Upper lobe of right lung (tissue), 1 donor: ENCODE results near the gene CSMD2. TPM values are rescaled to one million over a fixed set of nuclear protein-coding genes. Genes with fewer than 3 reads are reported as not detected.

Experiments used
- ATAC-seq: fragments of 200-7000 bp; cut with Tn5 transposase; one replicate; pipeline ENCODE4 v1.9.1; 2020; ENCODE audit warnings: mild to moderate bottlenecking, moderate library complexity
- DNase-seq: peaks from one replicate; pipeline ENCODE4 v3.0.0-alpha.2; 2020
- H3K27ac ChIP-seq: fragments of 200-600 bp; one replicate; pipeline ENCODE4 v1.8.0; 2022
- H3K27me3 ChIP-seq: fragments of 200-600 bp; one replicate; pipeline ENCODE4 v1.8.0; 2022; ENCODE audit warnings: mild to moderate bottlenecking
- H3K36me3 ChIP-seq: fragments of 200-600 bp; one replicate; pipeline ENCODE4 v1.8.0; 2022
- H3K4me1 ChIP-seq: fragments of 200-600 bp; one replicate; pipeline ENCODE4 v1.8.0; 2022
- H3K4me3 ChIP-seq: fragments of 200-600 bp; one replicate; pipeline ENCODE4 v1.8.0; 2022; ENCODE audit warnings: mild to moderate bottlenecking
- H3K9me3 ChIP-seq: fragments of 200-600 bp; one replicate; pipeline ENCODE4 v1.8.0; 2022
- intact Hi-C: fragments of 100-400 bp; cut with DNase I; formaldehyde crosslinking; loops from one replicate; pipeline ENCODE4 v1.11.0; 2022
- total RNA-seq: library from RNA; stranded (reverse); fragmentation: NEBNext Ultra II Directional; extraction: Animal tissue kit (Norgen Biotek cat#: 25700); gene quantifications from one replicate; pipeline ENCODE4 v1.2.1, GENCODE V29; 2021
- TF ChIP-seq, protein P1 (sequence below): fragments of 200-600 bp; IDR thresholded peaks from one replicate; pipeline ENCODE4 v1.8.0; 2022; ENCODE audit warnings: antibody characterized with exemption
- donor health status: DM: no; HTN: yes; CAD: no; lungs with severe emphysema.

Gene CSMD2
- total RNA-seq, 1 donor from 2014 or later, result 0.67 TPM

DNA sequence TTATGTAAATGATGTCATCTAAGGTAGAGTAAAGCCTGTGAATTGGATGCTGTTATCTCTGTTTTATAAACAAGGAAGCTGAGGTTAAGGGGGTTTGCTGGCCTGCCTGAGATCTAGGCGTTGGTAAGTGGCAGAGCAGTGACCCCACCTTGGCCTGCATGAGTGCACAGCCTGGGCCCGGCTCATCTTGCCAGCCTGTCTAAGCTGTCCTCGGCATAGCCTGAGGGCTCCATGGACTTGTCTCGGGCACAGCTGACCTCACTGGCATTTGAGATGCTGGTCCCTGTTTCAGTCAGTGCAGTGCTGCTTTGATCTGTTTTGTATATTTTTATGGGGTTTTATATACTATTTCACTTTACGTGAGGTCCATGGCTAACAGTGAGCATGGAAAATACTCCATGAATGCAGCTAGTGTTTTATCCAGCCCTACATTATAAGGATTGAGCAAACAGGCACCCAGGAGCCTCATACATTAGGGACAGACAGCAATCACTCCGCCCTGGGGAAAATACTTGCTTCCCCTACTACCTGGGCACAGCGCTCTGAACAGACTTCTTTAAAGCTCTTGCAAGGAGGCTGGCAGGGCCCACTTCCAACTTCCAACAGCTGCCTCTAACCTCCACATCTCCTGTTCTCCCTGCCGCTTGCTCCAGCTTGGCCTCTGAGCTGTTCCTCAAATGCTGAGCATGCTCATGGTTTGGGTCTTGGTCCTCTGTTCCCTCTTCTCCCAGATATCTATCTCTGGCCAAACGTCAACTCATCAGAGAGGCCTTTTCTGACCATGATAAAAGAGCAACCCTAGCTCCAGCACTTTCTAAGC lies 451.8 kb downstream of the CSMD2 start:
- ATAC-seq (no peak), DNase-seq (no peak)
- no peaks in the 10 kb centered on the region for H3K36me3 ChIP-seq
- no peak overlapping the region for H3K27ac ChIP-seq
- H3K27me3 ChIP-seq, result no peaks in the 10 kb centered on the region
- intact Hi-C loops, result no loop called here
- no peak overlapping the region for H3K4me3 ChIP-seq
- no peaks in the 10 kb centered on the region for H3K4me1 ChIP-seq
- TF ChIP-seq, protein P1, sequence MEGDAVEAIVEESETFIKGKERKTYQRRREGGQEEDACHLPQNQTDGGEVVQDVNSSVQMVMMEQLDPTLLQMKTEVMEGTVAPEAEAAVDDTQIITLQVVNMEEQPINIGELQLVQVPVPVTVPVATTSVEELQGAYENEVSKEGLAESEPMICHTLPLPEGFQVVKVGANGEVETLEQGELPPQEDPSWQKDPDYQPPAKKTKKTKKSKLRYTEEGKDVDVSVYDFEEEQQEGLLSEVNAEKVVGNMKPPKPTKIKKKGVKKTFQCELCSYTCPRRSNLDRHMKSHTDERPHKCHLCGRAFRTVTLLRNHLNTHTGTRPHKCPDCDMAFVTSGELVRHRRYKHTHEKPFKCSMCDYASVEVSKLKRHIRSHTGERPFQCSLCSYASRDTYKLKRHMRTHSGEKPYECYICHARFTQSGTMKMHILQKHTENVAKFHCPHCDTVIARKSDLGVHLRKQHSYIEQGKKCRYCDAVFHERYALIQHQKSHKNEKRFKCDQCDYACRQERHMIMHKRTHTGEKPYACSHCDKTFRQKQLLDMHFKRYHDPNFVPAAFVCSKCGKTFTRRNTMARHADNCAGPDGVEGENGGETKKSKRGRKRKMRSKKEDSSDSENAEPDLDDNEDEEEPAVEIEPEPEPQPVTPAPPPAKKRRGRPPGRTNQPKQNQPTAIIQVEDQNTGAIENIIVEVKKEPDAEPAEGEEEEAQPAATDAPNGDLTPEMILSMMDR, result no peak
- H3K9me3 ChIP-seq, result no peaks in the 10 kb centered on the region

DNA sequence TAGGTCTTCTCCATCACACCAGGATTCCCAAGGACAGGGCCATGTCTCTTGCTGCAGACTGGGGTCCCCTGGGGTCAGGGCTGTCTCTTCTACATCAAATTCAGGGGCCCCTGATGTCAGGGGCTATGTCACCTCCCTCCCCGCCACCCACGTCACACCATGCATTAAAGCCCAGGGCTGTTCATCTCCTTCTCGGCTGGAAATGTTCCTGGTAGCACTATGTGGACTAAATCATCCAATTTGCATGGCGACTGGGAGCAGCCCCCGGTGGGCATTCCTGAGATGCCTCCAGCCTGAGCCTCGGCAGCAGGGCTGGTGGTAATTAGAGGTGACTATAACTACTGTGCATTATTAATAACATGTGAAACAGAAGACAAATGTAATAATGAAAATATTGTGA lies 452.8 kb downstream of the CSMD2 start:
- peaks cover 6% of the 10 kb centered on the region for H3K27me3 ChIP-seq
- ATAC-seq, result no peak
- intact Hi-C loops, result no loop called here
- H3K4me1 ChIP-seq, result no peaks in the 10 kb centered on the region
- H3K36me3 ChIP-seq, result no peaks in the 10 kb centered on the region
- no peak overlapping the region for H3K27ac ChIP-seq
- TF ChIP-seq, protein P1, result no peak
- no peak for DNase-seq
- H3K9me3 ChIP-seq, result no peaks in the 10 kb centered on the region
- H3K4me3 ChIP-seq, result no peak overlapping the region

DNA sequence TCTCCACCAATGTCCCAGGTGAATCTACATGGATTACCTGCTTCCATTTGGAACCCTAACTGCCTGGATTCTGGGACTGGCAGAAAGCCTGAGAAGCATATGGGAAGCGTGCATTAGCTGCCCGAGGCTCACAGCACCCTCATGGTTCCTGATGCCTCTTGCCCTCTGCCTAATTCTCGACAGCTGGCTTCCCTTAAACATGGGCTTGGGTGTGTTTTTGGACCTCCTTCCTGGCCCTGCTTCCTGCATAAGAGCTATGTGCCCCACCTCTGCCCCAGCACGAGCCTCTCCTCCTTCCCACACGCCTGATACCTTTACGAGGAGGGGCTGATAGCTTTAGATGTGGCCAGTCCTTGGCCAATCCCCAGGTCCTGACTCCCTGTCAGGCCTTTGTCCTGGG lies 453.5 kb downstream of the CSMD2 start:
- ATAC-seq (no peak), DNase-seq (no peak)
- H3K4me3 ChIP-seq, result no peak overlapping the region
- H3K27ac ChIP-seq, result no peak overlapping the region
- no peaks in the 10 kb centered on the region for H3K36me3 ChIP-seq
- no peaks in the 10 kb centered on the region for H3K9me3 ChIP-seq
- no peaks in the 10 kb centered on the region for H3K4me1 ChIP-seq
- H3K27me3 ChIP-seq, result peaks cover 6% of the 10 kb centered on the region
- intact Hi-C loops, result no loop called here
- TF ChIP-seq, protein P1, result no peak

DNA sequence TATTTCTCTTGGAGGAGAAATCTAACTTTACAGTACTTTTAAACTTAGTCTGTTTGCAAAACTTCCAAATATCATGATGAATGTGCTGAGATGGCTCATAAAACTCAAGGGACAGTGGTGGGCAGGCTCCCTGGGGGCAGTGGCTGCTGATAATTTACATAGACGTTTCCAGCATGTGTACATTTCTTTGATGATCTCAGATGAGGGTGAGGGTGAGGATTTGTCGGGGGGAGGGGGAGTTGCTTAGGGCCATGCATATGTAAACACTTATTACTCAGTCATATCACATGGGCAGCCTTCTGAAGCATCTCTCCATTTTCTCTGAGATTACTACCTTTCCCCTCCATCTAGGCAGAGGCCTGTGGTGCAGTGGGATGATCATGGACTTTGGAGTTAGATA lies 454.1 kb downstream of the CSMD2 start:
- TF ChIP-seq, protein P1, result no peak
- Histone ChIP-seq H3K9me3 (no peaks in the 10 kb centered on the region), H3K27ac (no peak overlapping the region), H3K27me3 (peaks cover 6% of the 10 kb centered on the region), H3K4me3 (no peak overlapping the region), H3K36me3 (no peaks in the 10 kb centered on the region), H3K4me1 (no peaks in the 10 kb centered on the region)
- DNase-seq, result no peak
- intact Hi-C loops, result no loop called here
- no peak for ATAC-seq

DNA sequence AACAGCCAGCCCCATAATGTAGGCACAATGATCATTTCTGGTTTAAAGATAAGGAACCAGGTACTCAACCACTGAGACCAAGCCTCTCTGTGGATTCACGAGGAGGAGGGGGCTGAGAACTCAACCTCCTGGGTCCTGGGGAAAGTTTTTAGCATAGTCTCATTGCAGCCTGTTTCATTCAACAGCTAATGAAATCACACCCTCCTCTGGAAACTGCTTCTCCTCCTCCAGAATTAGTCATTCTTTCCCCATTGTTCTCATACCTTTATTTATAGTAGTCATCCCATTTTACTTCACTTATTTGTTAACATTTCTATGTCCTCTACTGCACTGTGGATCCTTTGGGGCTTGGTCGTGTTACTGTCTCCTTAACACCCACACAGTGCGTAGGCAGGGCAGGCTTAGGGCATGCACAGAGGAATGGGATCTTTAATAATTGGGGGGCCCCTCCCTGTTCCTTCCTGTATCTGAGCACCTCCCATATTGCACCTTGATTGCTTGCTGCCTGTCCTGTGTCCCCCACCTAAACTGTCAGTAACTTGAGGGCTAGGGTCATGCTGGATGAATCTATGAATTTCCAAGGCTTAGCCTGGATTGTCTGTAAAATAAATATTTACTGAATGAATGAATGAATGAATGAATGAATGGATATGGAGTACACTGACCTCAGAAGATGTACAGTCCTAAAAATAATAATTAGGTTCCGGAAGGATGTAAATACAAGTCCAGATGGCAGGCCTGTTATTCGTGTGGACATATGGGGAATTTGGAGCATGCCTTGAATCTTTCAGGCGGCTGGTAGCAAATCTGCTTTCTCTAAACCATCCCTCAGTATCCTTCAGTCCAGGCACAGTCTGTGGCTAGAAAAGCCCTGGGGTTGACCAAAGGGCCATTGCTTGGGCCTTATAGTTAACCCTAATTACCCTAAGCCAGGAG lies 455.0 kb downstream of the CSMD2 start:
- DNase-seq (no peak), ATAC-seq (no peak)
- Histone ChIP-seq H3K27me3 (peaks cover 6% of the 10 kb centered on the region), H3K4me3 (no peak overlapping the region), H3K4me1 (no peaks in the 10 kb centered on the region), H3K9me3 (no peaks in the 10 kb centered on the region), H3K27ac (no peak overlapping the region), H3K36me3 (no peaks in the 10 kb centered on the region)
- intact Hi-C loops, result no loop called here
- TF ChIP-seq, protein P1, result no peak
